ENCODE measurements around the gene EPS15. TPM values are rescaled to one million over a fixed set of nuclear protein-coding genes. Genes with fewer than 3 reads are reported as not detected.
"Not testable (repeated sequence)": the region's sequence is repeated elsewhere in the genome, so short reads cannot be mapped to it uniquely, and the experiment has no call there.

EPS15 gene
- polyA plus RNA-seq, 3 donors: 41.1 to 44.9 (median 41.6) TPM

GRCh38 chr1:51344602-51345299 is 174.3 kb downstream of the EPS15 start:
- no peak for DNase-seq (ENCODE audit: low read depth in 3 of 3, low spot score in 2 of 3)

GRCh38 chr1:51344276-51344601 is 174.8 kb downstream of the EPS15 start:
- DNase-seq (ENCODE audit: low read depth in 3 of 3, low spot score in 2 of 3): no peak

GRCh38 chr1:51343624-51344023 is 175.4 kb downstream of the EPS15 start:
- no peak for DNase-seq (ENCODE audit: low read depth in 3 of 3, low spot score in 2 of 3)

GRCh38 chr1:51342591-51343206 is 176.4 kb downstream of the EPS15 start:
- no peak for DNase-seq (ENCODE audit: low read depth in 3 of 3, low spot score in 2 of 3)

GRCh38 chr1:51341876-51342496 is 177.1 kb downstream of the EPS15 start:
- no peak for DNase-seq (ENCODE audit: low read depth in 3 of 3, low spot score in 2 of 3)

- no peak for DNase-seq (ENCODE audit: low read depth in 3 of 3, low spot score in 2 of 3)
These were observed 178.7 kb downstream of the EPS15 start for GRCh38 chr1:51340380-51340779.

GRCh38 chr1:51336711-51337110 is 182.4 kb downstream of the EPS15 start:
- DNase-seq (ENCODE audit: low read depth in 3 of 3, low spot score in 2 of 3): no peak

- no peak for DNase-seq (ENCODE audit: low read depth in 3 of 3, low spot score in 2 of 3)
These were observed 183.1 kb downstream of the EPS15 start for GRCh38 chr1:51336004-51336403.

- no peak for DNase-seq (ENCODE audit: low read depth in 3 of 3, low spot score in 2 of 3)
These were observed 187.6 kb downstream of the EPS15 start for GRCh38 chr1:51331206-51332100.

- DNase-seq (ENCODE audit: low read depth in 3 of 3, low spot score in 2 of 3): no peak
These were observed 188.5 kb downstream of the EPS15 start, which contains the start of gene TTC39A for GRCh38 chr1:51330331-51331201. TSS of gene TTC39A (minus strand) at chr1:51330562. CDS start at chr1:51330477, 85 bp downstream.

GRCh38 chr1:51329443-51330325 is 189.4 kb downstream of the EPS15 start:
- no peak for DNase-seq (ENCODE audit: low read depth in 3 of 3, low spot score in 2 of 3)

- no peak for DNase-seq (ENCODE audit: low read depth in 3 of 3, low spot score in 2 of 3)
These were observed 190.1 kb downstream of the EPS15 start for GRCh38 chr1:51328926-51329325.

- DNase-seq (ENCODE audit: low read depth in 3 of 3, low spot score in 2 of 3): no peak
These were observed 190.8 kb downstream of the EPS15 start for GRCh38 chr1:51328279-51328678.

- no peak for DNase-seq (ENCODE audit: low read depth in 3 of 3, low spot score in 2 of 3)
These were observed 191.7 kb downstream of the EPS15 start for GRCh38 chr1:51327386-51327785.

- DNase-seq (ENCODE audit: low read depth in 3 of 3, low spot score in 2 of 3): no peak
These were observed 192.2 kb downstream of the EPS15 start for GRCh38 chr1:51326839-51327238.

GRCh38 chr1:51325878-51326755 is 192.9 kb downstream of the EPS15 start:
- DNase-seq (ENCODE audit: low read depth in 3 of 3, low spot score in 2 of 3): no peak

GRCh38 chr1:51325391-51325790 is 193.7 kb downstream of the EPS15 start:
- DNase-seq (ENCODE audit: low read depth in 3 of 3, low spot score in 2 of 3): no peak

- DNase-seq (ENCODE audit: low read depth in 3 of 3, low spot score in 2 of 3): not testable (repeated sequence)
These were observed 194.1 kb downstream of the EPS15 start for GRCh38 chr1:51325011-51325385.
